Measurements from ENCODE around the gene UBTD1. TPM values are rescaled to one million over a fixed set of nuclear protein-coding genes. Genes with fewer than 3 reads are reported as not detected.

The UBTD1 gene
- total and polyA plus RNA-seq, 3 donors from 2014 or later: 74.1 to 143 (median 111) TPM

DNA sequence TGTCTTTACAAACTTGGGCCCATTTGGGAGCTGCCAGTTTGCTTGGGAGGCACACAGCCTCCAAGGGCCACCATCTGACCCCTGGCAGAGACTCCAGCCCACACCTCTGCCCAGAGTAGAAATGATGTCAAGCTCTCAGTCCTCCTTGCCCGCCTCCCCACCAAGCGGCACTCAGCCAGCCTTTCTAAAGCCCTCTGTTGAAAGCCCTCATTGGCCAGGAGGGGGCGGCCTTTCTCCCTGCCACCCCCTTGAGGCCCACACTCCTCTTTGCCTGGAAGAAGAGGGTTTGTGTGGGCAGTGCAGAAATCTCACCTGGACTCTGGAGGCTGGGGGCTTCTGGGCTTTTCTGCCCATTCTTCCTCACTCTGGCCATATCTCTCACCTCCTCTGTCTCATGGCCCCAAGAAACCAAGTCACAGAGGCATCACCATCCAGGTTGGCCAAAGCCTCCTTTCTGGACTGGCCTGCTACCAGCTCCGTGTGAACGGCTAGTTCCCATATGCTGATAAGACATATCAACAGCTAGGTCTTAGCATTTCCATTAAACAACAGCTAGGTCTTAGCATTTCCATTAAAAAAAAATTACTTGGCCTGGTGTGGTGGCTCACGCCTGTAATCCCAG, 36.1 kb downstream of the UBTD1 start:
- Histone ChIP-seq H3K27me3 (no peaks in the 10 kb centered on the region), H3K4me3 (no peak overlapping the region), H3K27ac (no peak overlapping the region), H3K4me1 (peaks cover 15% of the 10 kb centered on the region), H3K36me3 (ENCODE audit: low read depth, missing control alignments) (no peaks in the 10 kb centered on the region), H3K9me3 (no peaks in the 10 kb centered on the region)
- intact Hi-C loops (cut with DNase I; ENCODE audit: low total_unique reads): no loop called here
- TF ChIP-seq, protein P1, sequence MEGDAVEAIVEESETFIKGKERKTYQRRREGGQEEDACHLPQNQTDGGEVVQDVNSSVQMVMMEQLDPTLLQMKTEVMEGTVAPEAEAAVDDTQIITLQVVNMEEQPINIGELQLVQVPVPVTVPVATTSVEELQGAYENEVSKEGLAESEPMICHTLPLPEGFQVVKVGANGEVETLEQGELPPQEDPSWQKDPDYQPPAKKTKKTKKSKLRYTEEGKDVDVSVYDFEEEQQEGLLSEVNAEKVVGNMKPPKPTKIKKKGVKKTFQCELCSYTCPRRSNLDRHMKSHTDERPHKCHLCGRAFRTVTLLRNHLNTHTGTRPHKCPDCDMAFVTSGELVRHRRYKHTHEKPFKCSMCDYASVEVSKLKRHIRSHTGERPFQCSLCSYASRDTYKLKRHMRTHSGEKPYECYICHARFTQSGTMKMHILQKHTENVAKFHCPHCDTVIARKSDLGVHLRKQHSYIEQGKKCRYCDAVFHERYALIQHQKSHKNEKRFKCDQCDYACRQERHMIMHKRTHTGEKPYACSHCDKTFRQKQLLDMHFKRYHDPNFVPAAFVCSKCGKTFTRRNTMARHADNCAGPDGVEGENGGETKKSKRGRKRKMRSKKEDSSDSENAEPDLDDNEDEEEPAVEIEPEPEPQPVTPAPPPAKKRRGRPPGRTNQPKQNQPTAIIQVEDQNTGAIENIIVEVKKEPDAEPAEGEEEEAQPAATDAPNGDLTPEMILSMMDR (IDR thresholded peaks at IDR 0.05): peak in 2 of 3 experiments; percentile 25 to 27
- TF ChIP-seq POLR2A (IDR thresholded peaks at IDR 0.05): no peak
- DNase-seq: no peak
- WGBS, 2 donors: 68 to 83% methylated on average over 6 of the region's 6 CpGs

DNA sequence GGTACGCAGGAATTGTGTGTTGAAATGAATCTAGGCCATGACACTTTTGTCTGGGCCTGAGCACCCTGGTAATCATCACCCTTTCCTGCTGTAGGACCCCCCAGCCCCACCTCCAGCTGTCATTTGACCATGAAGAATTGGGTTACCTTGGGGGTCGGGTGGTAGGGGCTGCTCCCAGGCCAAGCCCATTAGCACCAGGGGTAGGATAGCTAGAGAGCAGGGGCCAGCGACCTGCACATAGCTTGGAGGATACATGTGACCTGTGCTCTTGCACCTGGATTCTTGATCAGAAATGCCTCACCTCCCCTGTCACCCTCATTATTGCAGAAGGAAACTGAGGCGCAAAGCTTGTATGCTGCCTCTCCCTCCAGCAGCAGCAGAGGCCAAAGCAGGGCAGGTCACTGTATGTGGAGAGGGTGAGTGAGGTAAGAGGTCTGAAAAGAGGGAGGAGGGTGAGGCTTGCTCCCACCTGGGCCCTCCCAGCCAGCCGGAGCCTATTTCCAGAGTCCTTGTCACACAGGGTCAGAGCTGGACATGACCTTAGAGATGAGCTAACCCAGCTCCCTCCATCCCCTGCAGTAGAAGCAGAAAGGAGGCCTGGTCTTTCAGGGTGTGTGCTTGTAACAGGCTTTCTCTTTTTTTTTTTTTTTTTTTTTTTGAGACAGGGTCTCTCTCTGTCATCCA, 38.6 kb downstream of the UBTD1 start:
- no peak overlapping the region for H3K4me3 ChIP-seq
- intact Hi-C loops (cut with DNase I; ENCODE audit: low total_unique reads): no loop called here
- TF ChIP-seq POLR2A (IDR thresholded peaks at IDR 0.05): no peak
- TF ChIP-seq, protein P1 (IDR thresholded peaks at IDR 0.05): no peak
- no peaks in the 10 kb centered on the region for H3K27me3 ChIP-seq
- no peak overlapping the region for H3K27ac ChIP-seq
- H3K9me3 ChIP-seq: no peaks in the 10 kb centered on the region
- H3K4me1 ChIP-seq: peaks cover 36% of the 10 kb centered on the region
- DNase-seq: no peak
- WGBS, 2 donors: 90 to 94% methylated on average over 2 to 5 of the region's 5 CpGs
- no peaks in the 10 kb centered on the region for H3K36me3 ChIP-seq (ENCODE audit: low read depth, missing control alignments)

DNA sequence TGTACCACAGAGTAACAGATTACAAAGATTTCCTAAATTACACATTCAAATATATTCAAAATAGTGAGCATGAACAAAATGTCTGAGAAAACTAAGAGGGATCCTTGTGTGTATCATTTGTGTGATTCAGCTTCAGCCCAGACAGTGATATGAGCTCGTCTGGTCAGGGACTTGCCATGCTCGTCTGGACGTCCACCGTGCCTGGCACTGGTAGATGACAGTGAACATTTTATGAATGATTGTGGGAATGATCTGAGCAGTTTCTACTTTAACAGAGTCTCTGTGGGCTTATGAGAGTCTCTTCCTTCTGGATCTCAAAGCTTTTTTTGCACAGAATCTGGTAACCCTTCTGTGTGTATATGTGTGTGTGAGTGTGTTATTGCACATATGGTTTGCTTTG, 39.7 kb downstream of the UBTD1 start:
- H3K27ac ChIP-seq: peak overlapping the region in 1 of 2 donors; percentile 91

DNA sequence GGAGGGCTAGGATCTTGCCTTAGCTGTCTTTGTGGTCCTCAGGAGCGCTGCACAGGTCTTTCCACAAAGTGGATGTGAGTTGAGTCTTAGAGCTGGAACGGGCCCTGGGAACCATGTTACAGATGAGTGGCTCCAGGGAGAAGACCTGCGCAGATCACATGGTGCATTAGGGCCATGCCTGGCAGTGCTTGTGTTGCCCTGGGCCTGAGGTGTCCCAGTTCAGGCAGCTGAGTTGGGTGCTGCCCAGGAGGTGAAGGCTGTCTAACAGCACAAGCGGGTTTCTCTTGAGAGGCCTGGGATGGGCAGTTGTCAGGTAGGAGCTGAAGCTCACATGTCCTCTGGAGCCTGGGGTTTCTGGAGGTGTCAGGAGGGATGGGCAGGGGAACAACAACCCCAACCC, 40.1 kb downstream of the UBTD1 start:
- Histone ChIP-seq H3K4me1 (peaks cover 44% of the 10 kb centered on the region), H3K9me3 (no peaks in the 10 kb centered on the region), H3K36me3 (ENCODE audit: low read depth, missing control alignments) (no peaks in the 10 kb centered on the region), H3K27me3 (no peaks in the 10 kb centered on the region), H3K4me3 (no peak overlapping the region), H3K27ac (peak overlapping the region in 1 of 2 donors; percentile 91)
- intact Hi-C loops (cut with DNase I; ENCODE audit: low total_unique reads): no loop called here
- TF ChIP-seq, protein P1 (IDR thresholded peaks at IDR 0.05): no peak
- TF ChIP-seq POLR2A (IDR thresholded peaks at IDR 0.05): no peak
- 92 to 94% methylated on average over 4 of the region's 4 CpGs for WGBS, 2 donors
- no peak for DNase-seq

More for the DNA sequence above, 39.7 kb downstream of the UBTD1 start:
- WGBS, 2 donors: 47% methylated on average over 4 of the region's 4 CpGs
- TF ChIP-seq, protein P1 (IDR thresholded peaks at IDR 0.05): no peak
- TF ChIP-seq POLR2A (IDR thresholded peaks at IDR 0.05): no peak
- Histone ChIP-seq H3K4me3 (no peak overlapping the region), H3K36me3 (ENCODE audit: low read depth, missing control alignments) (no peaks in the 10 kb centered on the region), H3K27me3 (no peaks in the 10 kb centered on the region), H3K4me1 (peaks cover 44% of the 10 kb centered on the region), H3K9me3 (no peaks in the 10 kb centered on the region)
- intact Hi-C loops (cut with DNase I; ENCODE audit: low total_unique reads): no loop called here
- DNase-seq: no peak
